Heart right ventricle (tissue), 16 donors: ENCODE measurements around the gene C4BPB. TPM values are rescaled to one million over a fixed set of nuclear protein-coding genes. Genes with fewer than 3 reads are reported as not detected.

Experiments
- ATAC-seq, 8 donors: fragments of 200-7000 bp; cut with Tn5 transposase; one replicate each; pipeline ENCODE4 v1.9.1; 2020; ENCODE audit warnings: mild to moderate bottlenecking in 8 of 8, moderate library complexity in 8 of 8, moderate number of reproducible peaks in 1 of 8
- DNase-seq, 2 donors: peaks; one replicate each; pipeline ENCODE4 v3.0.0-alpha.2; 2020
- H3K27ac ChIP-seq, 10 donors: fragments of 200-600 bp; sonication (generic) in 2 of 10; one replicate each; pipeline versions ENCODE4 v1.5.0 to v1.8.0; 2020 to 2022; ENCODE audit warnings: mild to moderate bottlenecking in 3 of 10
- H3K27me3 ChIP-seq, 7 donors: fragments of 200-600 bp; one replicate each; pipeline ENCODE4 v1.8.0; 2021 to 2022; ENCODE audit warnings: mild to moderate bottlenecking in 2 of 7
- H3K36me3 ChIP-seq, 9 donors: fragments of 200-600 bp; sonication (generic) in 1 of 9; one replicate each; pipeline versions ENCODE4 v1.5.0 to v1.8.0; 2020 to 2022; ENCODE audit warnings: mild to moderate bottlenecking in 2 of 9
- H3K4me1 ChIP-seq, 9 donors: fragments of 200-600 bp; sonication (generic) in 1 of 9; one replicate each; pipeline versions ENCODE4 v1.5.0 to v1.8.0; 2020 to 2022; ENCODE audit warnings: mild to moderate bottlenecking in 4 of 9
- H3K4me3 ChIP-seq, 10 donors: fragments of 200-600 bp; sonication (generic) in 2 of 10; one replicate each; pipeline versions ENCODE4 v1.5.0 to v1.8.0; 2020 to 2022; ENCODE audit warnings: mild to moderate bottlenecking in 7 of 10, moderate library complexity in 2 of 10
- H3K9me3 ChIP-seq, 11 donors: fragments of 200-600 bp in 10 of 11; sonication (generic) in 2 of 11; one replicate each; pipeline versions ENCODE4 v1.5.0 to v1.8.0; 2013 to 2022; ENCODE audit warnings: mild to moderate bottlenecking in 2 of 11, control low read depth in 1 of 11, moderate library complexity in 1 of 11
- CTCF ChIP-seq, 9 donors: fragments of 200-600 bp; sonication (generic) in 2 of 9; IDR thresholded peaks; one replicate each; pipeline versions ENCODE4 v1.5.0 to v1.8.0; 2021 to 2022; ENCODE audit warnings: antibody characterized with exemption in 9 of 9, mild to moderate bottlenecking in 5 of 9, moderate library complexity in 1 of 9
- WGBS, 2 donors: extraction: QIAGEN DNeasy Blood & Tissue Kit; methylation state at CpG; one replicate each; pipeline ENCODE4 v1.1.7; 2013; ENCODE audit warnings: inconsistent platforms in 1 of 2; 5-methylcytosine and 5-hydroxymethylcytosine counted together
- intact Hi-C, 10 donors: fragments of 100-400 bp; cut with DNase I; formaldehyde crosslinking; loops; one replicate each; pipeline versions ENCODE4 v1.11.1 to v1.14.2; 2022
- polyA plus RNA-seq, 2 donors: library from polyadenylated mRNA; stranded (reverse); fragments of 200-250 nt; gene quantifications; one replicate each; pipeline ENCODE4 v1.2.3, GENCODE V29; 2013
- total RNA-seq, 10 donors: library from RNA; stranded (reverse); fragmentation: NEBNext Ultra II Directional in 3 of 10; extraction: Animal tissue kit (Norgen Biotek cat#: 25700) in 3 of 10; gene quantifications; one replicate each; pipeline versions ENCODE4 v1.2.1 to v1.2.4, GENCODE V29; 2021 to 2023
- donor health status: Arrhythmogenic right ventricular cardiomyopathy.
- donor health status: ischemic (EF 13 %, LVEDD 7.1; RV severe dilation, severe dysfunction).
- donor health status: healthy with polysubstance abuse.
- donor health status: DM: no; HTN: yes; CAD: no.
- donor health status: DM: no; HTN: no; CAD: no.
- donor health status: ischemic (EF 25% LVEDD 6.9; RV normal size, moderate dysfunction).
- donor health status: ischemic (EF 25% LVEDD 5.7; RV mildly dilated, moderate dysfunction).
- donor health status: healthy.
- donor health status: DM: yes; HTN: yes; CAD: no.
- donor health status: Ischemic cardiomyopathy.
- donor health status: ischemic (EF 35%, LVEDD 5.7; RV mildly dilated, moderate dysfunction).
- donor health status: nonischemic (EF 11% LVEDD 7.7; RV severe dilation, severe dysfunction).
- donor health status: DM: yes; HTN: yes; CAD: no.
- donor health status: PGD.
- donor health status: ischemic (EF 29% LVEDD 5.4; RV normal size, mild dysfunction).
- donor health status: nonischemic (EF 23%, LVEDD 6.1; RV moderate dilation, normal function).

The C4BPB gene
- total and polyA plus RNA-seq, 12 donors, result 0.06 to 1.7 (median 0.53) TPM; not detected in 8

- Histone ChIP-seq H3K4me1 (peaks cover 0 to 91% (median 37%) of the 10 kb centered on the region in 9 donors), H3K27me3 (no peaks in the 10 kb centered on the region), H3K27ac (peak overlapping the region in 1 of 10 donors; percentile 0), H3K36me3 (peaks cover 0 to 86% (median 23%) of the 10 kb centered on the region in 9 donors), H3K4me3 (no peak overlapping the region), H3K9me3 (no peaks in the 10 kb centered on the region)
- intact Hi-C loops, result loop anchor here in 2 of 10 donors (10.0 kb wide), 2 partner anchors 149 to 439 kb away; partner anchors contain the start of genes DYRK3 (in 1 of the 2) and FCMR (in 1 of the 2)
- no peak for TF ChIP-seq CTCF (IDR thresholded peaks at IDR 0.05)
- ATAC-seq (no peak), DNase-seq (no peak)
- WGBS, 2 donors, result 50 to 55% methylated on average over 4 of the region's 4 CpGs
Observed at GRCh38 chr1:207073906-207074820, 14.5 kb upstream of the C4BPB start.

- Histone ChIP-seq H3K4me1 (peaks cover 0 to 70% (median 21%) of the 10 kb centered on the region in 9 donors), H3K27me3 (no peaks in the 10 kb centered on the region), H3K4me3 (no peak overlapping the region), H3K36me3 (peaks cover 0 to 85% (median 19%) of the 10 kb centered on the region in 9 donors), H3K27ac (peak overlapping the region in 4 of 10 donors; percentile 18 to 69 (median 47)), H3K9me3 (no peaks in the 10 kb centered on the region)
- 54 to 72% methylated on average over 5 of the region's 5 CpGs for WGBS, 2 donors
- peak in 1 of 8 donors; percentile 18 for ATAC-seq
- DNase-seq, result no peak
- TF ChIP-seq CTCF (IDR thresholded peaks at IDR 0.05), result no peak
- intact Hi-C loops, result loop anchor here in 2 of 10 donors (2.0 to 10.0 kb wide), 3 partner anchors 26 to 442 kb away; partner anchors contain the start of genes DYRK3 (in 1 of the 2), FCMR (in 1 of the 2) and YOD1 (in 1 of the 2)
Observed at GRCh38 chr1:207076181-207076955, 12.3 kb upstream of the C4BPB start.

GRCh38 chr1:207077012-207077411 lies 11.6 kb upstream of the C4BPB start:
- H3K4me3 ChIP-seq, result no peak overlapping the region
- H3K27me3 ChIP-seq, result no peaks in the 10 kb centered on the region
- H3K4me1 ChIP-seq, result peaks cover 0 to 65% (median 21%) of the 10 kb centered on the region in 9 donors
- no peaks in the 10 kb centered on the region for H3K9me3 ChIP-seq
- intact Hi-C loops, result loop anchor here in 3 of 10 donors (1.0 to 10.0 kb wide), 4 partner anchors 26 to 442 kb away; partner anchors contain the start of genes DYRK3 (in 1 of the 3), FCMR (in 1 of the 3) and YOD1 (in 1 of the 3)
- TF ChIP-seq CTCF (IDR thresholded peaks at IDR 0.05), result no peak
- DNase-seq (no peak), ATAC-seq (peak in 3 of 8 donors; percentile 53 to 74 (median 67))
- H3K27ac ChIP-seq, result peak overlapping the region in 5 of 10 donors; percentile 12 to 69 (median 42)
- peaks cover 0 to 85% (median 12%) of the 10 kb centered on the region in 9 donors for H3K36me3 ChIP-seq
- WGBS, 2 donors, result 97 to 98% methylated on average over 1 of the region's 1 CpG
